ENCODE results near the gene HS3ST5.

DNA sequence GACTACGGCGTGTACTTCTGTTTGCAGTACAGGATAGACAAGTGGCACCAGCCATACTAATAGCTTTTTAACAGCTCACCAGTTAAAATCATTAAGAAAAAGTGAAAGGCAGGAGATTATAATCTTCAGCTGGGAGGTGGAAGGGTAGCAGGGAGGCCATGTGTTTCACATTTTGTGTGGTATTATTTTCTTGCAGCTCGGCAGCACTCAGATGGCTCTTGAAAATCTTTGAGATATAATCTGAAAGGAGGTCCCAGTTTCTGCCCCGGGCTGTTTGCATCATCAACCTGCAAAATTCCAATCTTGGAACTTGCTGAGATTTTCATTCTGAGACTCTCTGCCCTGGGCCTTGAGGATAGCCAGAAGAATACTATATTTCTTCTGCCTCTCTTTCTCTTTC is 284.4 kb downstream of the HS3ST5 start:
- TF ChIP-seq POLR2AphosphoS5 (IDR thresholded peaks at IDR 0.05; ENCODE audit: borderline replicate concordance, low read depth, low read length) (peak; percentile 39; the same call in 1 of the 2 replicates), FOXP2 (optimal IDR thresholded peaks at IDR 0.05; ENCODE audit: control extremely low read depth, extremely low read length, insufficient read depth) (no peak), EZH2 (IDR thresholded peaks at IDR 0.05) (no peak)
